K562 (cell line): ENCODE measurements around the gene COL23A1. TPM values are rescaled to one million over a fixed set of nuclear protein-coding genes. Genes with fewer than 3 reads are reported as not detected.

ENCODE experiments used
- ATAC-seq: fragments of 200-7000 bp; cut with Tn5 transposase; 3 replicates; pipeline ENCODE4 v1.9.1; 2020; ENCODE audit warnings: moderate library complexity
- BruUV-seq: library from RNA; stranded (reverse); fragments of 400-500 nt; replicated peaks from 2 replicates; lab custom pipeline; 2021; lab: Mats Ljungman, UMichigan
- CTCF ChIA-PET: fragments of 300-600 bp; formaldehyde crosslinking; extraction: SDS; loops from one replicate; lab custom pipeline; 2021; ENCODE audit warnings: low intra/inter-chr PET ratio; lab: Yijun Ruan, JAX
- POLR2A ChIA-PET: fragments of 300-600, 350-650 bp; sonication (Branson Sonifier 250); formaldehyde crosslinking; extraction: SDS; loops from one replicate; lab custom pipeline; 2021; ENCODE audit warnings: antibody characterized with exemption, inconsistent platforms; lab: Yijun Ruan, JAX
- DNase-seq, 4 experiments: peaks; one replicate each; pipeline versions ENCODE4 v3.0.0 to v3.0.0-alpha.2; 2011 to 2018; ENCODE audit warnings: low spot score in 3 of 4, mixed read lengths in 3 of 4; ENCODE audit errors: extremely low read depth in 1 of 4
- FAIRE-seq: peaks from 2 replicates; lab custom pipeline; 2011; peaks lifted over from hg19 to GRCh38; lab: Jason Lieb, UNC
- H2AFZ ChIP-seq: 2 replicates; pipeline ENCODE4 v1.6.0; 2011; ENCODE audit warnings: low read depth, low read length, control low read depth, inconsistent platforms
- H3K27ac ChIP-seq: fragments of 200-600 bp; 3 replicates; pipeline ENCODE4 v1.8.0; 2011; ENCODE audit warnings: low read depth, mild to moderate bottlenecking, control low read depth, inconsistent platforms, low read length, moderate library complexity, mixed read lengths; ENCODE audit errors: extremely low read depth
- H3K27me3 ChIP-seq, 2 experiments: fragments of 300-600 bp in 1 of 2; 2 replicates in 1 of 2; 3 replicates in 1 of 2; pipeline versions ENCODE4 v1.6.0 to v1.8.0; 2011; ENCODE audit warnings: inconsistent platforms in 2 of 2, low read length in 2 of 2, mild to moderate bottlenecking in 1 of 2, mixed read lengths in 1 of 2, moderate library complexity in 1 of 2; ENCODE audit not compliant: control insufficient read depth in 2 of 2, insufficient read depth in 2 of 2
- H3K36me3 ChIP-seq: fragments of 300-600 bp; 3 replicates; pipeline ENCODE4 v1.8.0; 2011; ENCODE audit warnings: mild to moderate bottlenecking, low read length, inconsistent platforms; ENCODE audit not compliant: control insufficient read depth, insufficient read depth
- H3K4me1 ChIP-seq, 2 experiments: fragments of 200-600 bp in 1 of 2; replicated peaks in 1 of 2; 2 replicates in 1 of 2; 3 replicates in 1 of 2; pipeline versions ENCODE4 v1.5.1 to v1.8.0; 2011; ENCODE audit warnings: inconsistent platforms in 2 of 2, low read length in 2 of 2, mild to moderate bottlenecking in 1 of 2, mixed read lengths in 1 of 2, moderate library complexity in 1 of 2; ENCODE audit not compliant: control insufficient read depth in 2 of 2, insufficient read depth in 2 of 2
- H3K4me2 ChIP-seq: 2 replicates; pipeline ENCODE4 v1.6.1; 2011; ENCODE audit warnings: low read length, control low read depth, inconsistent platforms, mixed read lengths; ENCODE audit not compliant: insufficient read depth
- H3K4me3 ChIP-seq: fragments of 200-600 bp; sonication (generic), shearing (Covaris generic); 2 replicates; pipeline ENCODE4 v1.5.1; 2016; ENCODE audit warnings: control low read depth, inconsistent platforms
- H3K79me2 ChIP-seq: fragments of 200-600 bp; 3 replicates; pipeline ENCODE4 v1.8.0; 2011; ENCODE audit warnings: low read length, inconsistent platforms; ENCODE audit not compliant: control insufficient read depth, insufficient read depth
- H3K9ac ChIP-seq, 2 experiments: 2 replicates each; pipeline versions ENCODE4 v1.6.0 to v1.6.1; 2011; ENCODE audit warnings: low read depth in 2 of 2, low read length in 2 of 2, control low read depth in 1 of 2, inconsistent platforms in 1 of 2, mild to moderate bottlenecking in 1 of 2, mixed read lengths in 1 of 2; ENCODE audit not compliant: insufficient read depth in 1 of 2
- H3K9me1 ChIP-seq: one replicate; pipeline ENCODE4 v1.6.0; 2011; ENCODE audit warnings: inconsistent platforms, mild to moderate bottlenecking, low read length, moderate library complexity; ENCODE audit not compliant: control insufficient read depth, insufficient read depth
- H3K9me3 ChIP-seq: replicated peaks from 2 replicates; pipeline ENCODE4 v1.5.1; 2011; ENCODE audit warnings: low read depth, low read length, inconsistent platforms; ENCODE audit not compliant: control insufficient read depth, insufficient read depth
- H4K20me1 ChIP-seq: replicated peaks from 2 replicates; pipeline ENCODE4 v1.6.1; 2011; ENCODE audit warnings: low read length, inconsistent platforms, mixed read lengths; ENCODE audit not compliant: control insufficient read depth, insufficient read depth
- ARID3A ChIP-seq: IDR thresholded peaks from 2 replicates; pipeline ENCODE4 v1.6.1; 2012; ENCODE audit warnings: low read depth, low read length, improper control_type of control experiment, borderline replicate concordance
- MTA1 ChIP-seq: fragments of 450-650 bp; IDR thresholded peaks from 2 replicates; pipeline ENCODE4 v1.6.1; 2017; ENCODE audit warnings: borderline replicate concordance
- NCOA1 ChIP-seq: fragments of 450-650 bp; IDR thresholded peaks from 2 replicates; pipeline ENCODE4 v1.6.1; 2016; ENCODE audit warnings: low read depth
- NR0B1 ChIP-seq: fragments of 450-650 bp; IDR thresholded peaks from one replicate; pipeline ENCODE4 v1.6.1; 2018; ENCODE audit warnings: mild to moderate bottlenecking, moderate library complexity; ENCODE audit not compliant: partially characterized antibody
- RBM14 ChIP-seq: fragments of 200-400 bp; formaldehyde crosslinking; IDR thresholded peaks from 2 replicates; pipeline ENCODE4 v1.6.1; 2018; ENCODE audit warnings: low read depth, mild to moderate bottlenecking, low read length, moderate library complexity, borderline replicate concordance; ENCODE audit not compliant: insufficient read depth
- SMAD2 ChIP-seq: fragments of 150-350 bp; IDR thresholded peaks from 2 replicates; pipeline ENCODE4 v1.6.1; 2014; ENCODE audit warnings: low read depth, mild to moderate bottlenecking, low read length
- ZC3H4 ChIP-seq: sonication (generic); formaldehyde crosslinking; IDR thresholded peaks from 2 replicates; pipeline ENCODE4 v1.9.0; 2021; ENCODE audit warnings: missing genetic modification reagents, borderline replicate concordance
- ZNF121 ChIP-seq: sonication (generic); formaldehyde crosslinking; conservative IDR thresholded peaks from 2 replicates; pipeline ENCODE4 v1.8.0; 2022; ENCODE audit warnings: missing genetic modification reagents
- ZNF133 ChIP-seq: fragments of 250-450 bp; sonication (Bioruptor Pico); IDR thresholded peaks from 2 replicates; pipeline ENCODE4 v1.4.0; 2020; ENCODE audit warnings: mild to moderate bottlenecking
- ZNF217 ChIP-seq: sonication (generic); formaldehyde crosslinking; IDR thresholded peaks from 2 replicates; pipeline ENCODE4 v1.8.0; 2022; ENCODE audit warnings: mild to moderate bottlenecking, missing genetic modification reagents
- ZNF76 ChIP-seq: fragments of 250-450 bp; sonication (Bioruptor Pico); IDR thresholded peaks from 2 replicates; pipeline ENCODE4 v1.4.0; 2020; ENCODE audit warnings: mild to moderate bottlenecking, moderate library complexity, borderline replicate concordance
- WGBS: fragments of 100-300 bp; shearing (Covaris generic); methylation state at CpG from one replicate; pipeline ENCODE4 v1.1.6; 2016; ENCODE audit warnings: low coverage, mixed read lengths; ENCODE audit not compliant: insufficient coverage; ENCODE audit errors: missing lambda C conversion rate; 5-methylcytosine and 5-hydroxymethylcytosine counted together
- in situ Hi-C: fragments of 300-500 bp; cut with MboI; formaldehyde crosslinking; loops from 4 replicates; pipeline ENCODE4 v1.15.0; 2018; ENCODE audit warnings: inconsistent platforms, mixed read lengths
- intact Hi-C: fragments of 100-400 bp; cut with micrococcal nuclease; formaldehyde crosslinking; loops from 2 replicates; pipeline ENCODE4 v1.14.2; 2022
- polyA plus RNA-seq, 8 experiments: library from polyadenylated mRNA; depleted of rRNA in 4 of 8; stranded (reverse) in 5 of 8; unstranded in 3 of 8; fragments of >200 nt; fragmentation: Nextera tagmentation in 2 of 8; fragmentation: Illumina TruSeq in 1 of 8; extraction: Ambion mirVana in 2 of 8; extraction: Trizol in 1 of 8; gene quantifications; 2 replicates each; pipeline versions ENCODE4 v1.2.1 to v1.2.3, GENCODE V29; 2011 to 2014; ENCODE audit warnings: inconsistent platforms in 1 of 8, missing spikeins in 1 of 8
- total RNA-seq, 7 experiments: library from RNA; depleted of rRNA in 6 of 7; stranded (reverse); fragments of >200 nt in 6 of 7; fragmentation: Illumina TruSeq in 2 of 7; extraction: Trizol in 2 of 7; gene quantifications; 2 replicates each; pipeline versions ENCODE4 v1.2.1 to v1.2.3, GENCODE V29; 2011 to 2021; ENCODE audit warnings: low replicate concordance in 1 of 7
- TF ChIP-seq, protein P1 (sequence below): fragments of 250-450 bp; sonication (Bioruptor Pico); IDR thresholded peaks from 2 replicates; pipeline ENCODE4 v1.4.0; 2020; ENCODE audit warnings: mild to moderate bottlenecking, moderate library complexity
- TF ChIP-seq, protein P2 (sequence below): sonication (generic); formaldehyde crosslinking; IDR thresholded peaks from 2 replicates; pipeline ENCODE4 v1.9.0; 2022; ENCODE audit warnings: mild to moderate bottlenecking, missing genetic modification reagents

The COL23A1 gene
- total and polyA plus RNA-seq, 9 of the 15 experiments (the other 6 are each of a cell fraction or from before 2014, with no cell fraction given) = 0.09 TPM; not detected in 8

GRCh38 chr5:178422400-178422775 is 167.8 kb downstream of the COL23A1 start (continued):
- TF ChIP-seq ARID3A (no peak), ZNF121 (no peak), ZNF217 (no peak)

DNA sequence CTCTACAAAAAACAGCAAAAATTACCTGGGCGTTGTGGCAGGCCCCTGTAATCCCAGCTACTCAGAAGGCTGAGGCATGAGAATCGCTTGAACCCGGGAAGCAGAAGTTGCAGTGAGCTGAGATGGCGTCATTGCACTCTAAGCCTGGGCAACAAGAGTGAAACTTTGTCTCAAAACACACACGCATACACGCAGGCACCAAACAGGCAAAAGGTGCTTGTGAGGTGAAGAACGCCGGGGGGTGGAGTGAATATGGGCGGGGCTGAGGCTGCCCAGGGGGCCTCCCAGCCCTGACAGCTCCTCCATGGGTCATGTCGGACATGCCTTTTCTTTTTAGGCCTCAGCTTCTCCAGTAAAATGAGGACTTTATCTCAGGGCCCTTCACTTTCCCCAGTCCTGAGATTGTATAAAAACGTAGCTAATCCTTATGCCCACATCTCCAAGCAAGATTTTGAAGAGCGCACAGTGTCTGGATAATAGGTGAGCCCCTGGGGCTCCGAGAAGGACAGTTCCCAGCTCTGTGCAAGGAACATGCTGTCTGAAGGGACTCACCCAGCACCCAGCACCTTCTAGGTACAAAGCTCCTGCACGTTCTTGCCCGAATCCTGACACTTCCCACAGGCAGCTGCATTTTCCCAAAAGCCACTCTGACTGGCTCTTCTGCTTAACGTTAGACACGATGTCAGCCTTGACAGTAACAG is 168.3 kb downstream of the COL23A1 start:
- intact Hi-C loops (no loop called here), in situ Hi-C loops (no loop called here)
- DNase-seq (no peak), ATAC-seq (no peak), FAIRE-seq (no peak)
- H3K4me3 ChIP-seq = no peak overlapping the region
- 40% methylated on average over 15 of the region's 17 CpGs for WGBS
- peaks cover 11 to 16% of the 10 kb centered on the region in 2 experiments for H3K4me1 ChIP-seq
- BruUV-seq = no TSS peak
- H3K79me2 ChIP-seq = no peaks in the 10 kb centered on the region
- H3K9me3 ChIP-seq = no peaks in the 10 kb centered on the region
- H3K27me3 ChIP-seq = peaks cover 7 to 29% of the 10 kb centered on the region in 2 experiments; a peak in 3 of 5 replicates
- no peak overlapping the region for H2AFZ ChIP-seq
- ChIA-PET POLR2A (interaction anchor here (0.6 to 1.1 kb wide), 7 partner anchors 15 to 257 kb away, joined by 3 to 4 read pairs (median 3); no protein-coding TSS in a partner anchor), CTCF (no interaction called here)
- H3K9ac ChIP-seq = peak overlapping the region in 1 of 2 experiments; percentile 28; a peak in 1 of 4 replicates
- no peak overlapping the region for H3K4me2 ChIP-seq
- peaks cover 12% of the 10 kb centered on the region; the same call in 1 of the 2 replicates for H4K20me1 ChIP-seq
- H3K27ac ChIP-seq = no peak overlapping the region
- H3K36me3 ChIP-seq = no peaks in the 10 kb centered on the region
- H3K9me1 ChIP-seq = no peaks in the 10 kb centered on the region
- TF ChIP-seq SMAD2 (no peak), NCOA1 (no peak), ZC3H4 (CRISPR knock-in tag) (no peak), ZNF76 (no peak), RBM14 (no peak), MTA1 (no peak), NR0B1 (no peak), ZNF133 (no peak)
- TF ChIP-seq, protein P1, sequence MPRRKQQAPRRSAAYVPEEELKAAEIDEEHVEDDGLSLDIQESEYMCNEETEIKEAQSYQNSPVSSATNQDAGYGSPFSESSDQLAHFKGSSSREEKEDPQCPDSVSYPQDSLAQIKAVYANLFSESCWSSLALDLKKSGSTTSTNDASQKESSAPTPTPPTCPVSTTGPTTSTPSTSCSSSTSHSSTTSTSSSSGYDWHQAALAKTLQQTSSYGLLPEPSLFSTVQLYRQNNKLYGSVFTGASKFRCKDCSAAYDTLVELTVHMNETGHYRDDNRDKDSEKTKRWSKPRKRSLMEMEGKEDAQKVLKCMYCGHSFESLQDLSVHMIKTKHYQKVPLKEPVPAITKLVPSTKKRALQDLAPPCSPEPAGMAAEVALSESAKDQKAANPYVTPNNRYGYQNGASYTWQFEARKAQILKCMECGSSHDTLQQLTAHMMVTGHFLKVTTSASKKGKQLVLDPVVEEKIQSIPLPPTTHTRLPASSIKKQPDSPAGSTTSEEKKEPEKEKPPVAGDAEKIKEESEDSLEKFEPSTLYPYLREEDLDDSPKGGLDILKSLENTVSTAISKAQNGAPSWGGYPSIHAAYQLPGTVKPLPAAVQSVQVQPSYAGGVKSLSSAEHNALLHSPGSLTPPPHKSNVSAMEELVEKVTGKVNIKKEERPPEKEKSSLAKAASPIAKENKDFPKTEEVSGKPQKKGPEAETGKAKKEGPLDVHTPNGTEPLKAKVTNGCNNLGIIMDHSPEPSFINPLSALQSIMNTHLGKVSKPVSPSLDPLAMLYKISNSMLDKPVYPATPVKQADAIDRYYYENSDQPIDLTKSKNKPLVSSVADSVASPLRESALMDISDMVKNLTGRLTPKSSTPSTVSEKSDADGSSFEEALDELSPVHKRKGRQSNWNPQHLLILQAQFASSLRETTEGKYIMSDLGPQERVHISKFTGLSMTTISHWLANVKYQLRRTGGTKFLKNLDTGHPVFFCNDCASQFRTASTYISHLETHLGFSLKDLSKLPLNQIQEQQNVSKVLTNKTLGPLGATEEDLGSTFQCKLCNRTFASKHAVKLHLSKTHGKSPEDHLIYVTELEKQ = no peak
- TF ChIP-seq, protein P2, sequence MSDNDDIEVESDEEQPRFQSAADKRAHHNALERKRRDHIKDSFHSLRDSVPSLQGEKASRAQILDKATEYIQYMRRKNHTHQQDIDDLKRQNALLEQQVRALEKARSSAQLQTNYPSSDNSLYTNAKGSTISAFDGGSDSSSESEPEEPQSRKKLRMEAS = no peak
